ENCODE results near the gene CDH22. TPM values are rescaled to one million over a fixed set of nuclear protein-coding genes. Genes with fewer than 3 reads are reported as not detected.

The CDH22 gene
- total and polyA plus RNA-seq, 9 of the 15 experiments (the other 6 are each of a cell fraction or from before 2014, with no cell fraction given) = 0.07 to 0.08 TPM; not detected in 7

GRCh38 chr20:46207793-46208192 lies 100.5 kb downstream of the CDH22 start:
- TF ChIP-seq CEBPB (tag; IDR thresholded peaks at IDR 0.05) = peak; percentile 81
- TF ChIP-seq RBM25 (IDR thresholded peaks at IDR 0.05; ENCODE audit: low read depth, low read length, severe bottlenecking) = peak; percentile 46
- 0 out of 2 replicates have a peak, but pooled peaks have one; percentile 31 for TF ChIP-seq CEBPG (CRISPR knock-in tag; IDR thresholded peaks at IDR 0.05)
- TF ChIP-seq CEBPG (tag; conservative IDR thresholded peaks at IDR 0.05 in 1 of 2, IDR thresholded peaks at IDR 0.05 in 1 of 2) = no peak
- no peak for TF ChIP-seq CBX1 (IDR thresholded peaks at IDR 0.05; ENCODE audit: low read depth)
- POLR2A ChIA-PET = no interaction called here
- H3K36me3 ChIP-seq (ENCODE audit: control insufficient read depth, insufficient read depth, low read length) = no peaks in the 10 kb centered on the region
- no CpG with 5 or more reads among the region's 2 CpGs for whole genome bisulfite sequencing (ENCODE audit: insufficient coverage, low coverage, missing lambda C conversion rate)
- H3K27me3 ChIP-seq (ENCODE audit: control insufficient read depth in 2 of 2, insufficient read depth in 2 of 2, low read length in 2 of 2) = peaks cover 28 to 46% of the 10 kb centered on the region in 2 experiments
- H3K27ac ChIP-seq (ENCODE audit: extremely low read depth, low read depth, low read length) = no peak overlapping the region
- no peak for DNase-seq (ENCODE audit: extremely low read depth in 1 of 4, low spot score in 3 of 4)
- H3K4me1 ChIP-seq (replicated peaks in 1 of 2; ENCODE audit: control insufficient read depth in 2 of 2, insufficient read depth in 2 of 2, low read length in 2 of 2) = peaks cover 26 to 27% of the 10 kb centered on the region in 2 experiments
- H3K4me2 ChIP-seq (ENCODE audit: insufficient read depth, low read length) = no peak overlapping the region
- intact Hi-C loops (cut with micrococcal nuclease) = no loop called here
- H3K9me3 ChIP-seq (replicated peaks; ENCODE audit: control insufficient read depth, insufficient read depth, low read depth, low read length) = no peaks in the 10 kb centered on the region
- H3K79me2 ChIP-seq (ENCODE audit: control insufficient read depth, insufficient read depth, low read length) = no peaks in the 10 kb centered on the region
- CTCF ChIA-PET (ENCODE audit: low intra/inter-chr PET ratio) = no interaction called here
- no peak overlapping the region for H2AFZ ChIP-seq (ENCODE audit: low read depth, low read length)
- FAIRE-seq = no peak
- H3K4me3 ChIP-seq = no peak overlapping the region
- no peak overlapping the region for H3K9ac ChIP-seq (ENCODE audit: insufficient read depth in 1 of 2, low read depth in 2 of 2, low read length in 2 of 2)
- in situ Hi-C loops (cut with MboI) = no loop called here
- peaks cover 14% of the 10 kb centered on the region; the same call in 1 of the 2 replicates for H4K20me1 ChIP-seq (replicated peaks; ENCODE audit: control insufficient read depth, insufficient read depth, low read length)
- ATAC-seq = no peak
- no peaks in the 10 kb centered on the region for H3K9me1 ChIP-seq (ENCODE audit: control insufficient read depth, insufficient read depth, low read length)
- no TSS peak for BruUV-seq (replicated peaks)

GRCh38 chr20:46206992-46207549 lies 101.2 kb downstream of the CDH22 start:
- WGBS (ENCODE audit: insufficient coverage, low coverage, missing lambda C conversion rate) = 9% methylated on average over 3 of the region's 6 CpGs
- POLR2A ChIA-PET = interaction anchor here (0.5 to 1.6 kb wide), 6 partner anchors 13 to 61 kb away, joined by 3 read pairs; no protein-coding TSS in a partner anchor
- intact Hi-C loops (cut with micrococcal nuclease) = no loop called here
- no peaks in the 10 kb centered on the region for H3K9me3 ChIP-seq (replicated peaks; ENCODE audit: control insufficient read depth, insufficient read depth, low read depth, low read length)
- no peaks in the 10 kb centered on the region for H3K79me2 ChIP-seq (ENCODE audit: control insufficient read depth, insufficient read depth, low read length)
- H3K9ac ChIP-seq (ENCODE audit: insufficient read depth in 1 of 2, low read depth in 2 of 2, low read length in 2 of 2) = peak overlapping the region in 1 of 2 experiments; percentile 24; a peak in 1 of 4 replicates
- FAIRE-seq = no peak
- no TSS peak for BruUV-seq (replicated peaks)
- peaks cover 28 to 42% of the 10 kb centered on the region in 2 experiments for H3K27me3 ChIP-seq (ENCODE audit: control insufficient read depth in 2 of 2, insufficient read depth in 2 of 2, low read length in 2 of 2)
- H3K36me3 ChIP-seq (ENCODE audit: control insufficient read depth, insufficient read depth, low read length) = no peaks in the 10 kb centered on the region
- in situ Hi-C loops (cut with MboI) = no loop called here
- CTCF ChIA-PET (ENCODE audit: low intra/inter-chr PET ratio) = no interaction called here
- H3K4me2 ChIP-seq (ENCODE audit: insufficient read depth, low read length) = no peak overlapping the region
- TF ChIP-seq ZNF263 (CRISPR knock-in tag; IDR thresholded peaks at IDR 0.05; ENCODE audit: borderline replicate concordance) (peak; percentile 83), E2F4 (CRISPR knock-in tag; IDR thresholded peaks at IDR 0.05; ENCODE audit: low read depth) (no peak), CTCFL (IDR thresholded peaks at IDR 0.05; ENCODE audit: borderline replicate concordance, insufficient read depth, low read depth, low read length, poor library complexity, severe bottlenecking) (no peak), TFAP4 (CRISPR knock-in tag; IDR thresholded peaks at IDR 0.05; ENCODE audit: borderline replicate concordance) (no peak)
- H3K4me3 ChIP-seq = no peak overlapping the region
- peak overlapping the region; percentile 30; the same call in 1 of the 2 replicates for H2AFZ ChIP-seq (ENCODE audit: low read depth, low read length)
- H3K4me1 ChIP-seq (replicated peaks in 1 of 2; ENCODE audit: control insufficient read depth in 2 of 2, insufficient read depth in 2 of 2, low read length in 2 of 2) = peaks cover 26 to 27% of the 10 kb centered on the region in 2 experiments
- peaks cover 14% of the 10 kb centered on the region; the same call in 1 of the 2 replicates for H4K20me1 ChIP-seq (replicated peaks; ENCODE audit: control insufficient read depth, insufficient read depth, low read length)
- no peak for DNase-seq (ENCODE audit: extremely low read depth in 1 of 4, low spot score in 3 of 4)
- H3K27ac ChIP-seq (ENCODE audit: extremely low read depth, low read depth, low read length) = no peak overlapping the region
- H3K9me1 ChIP-seq (ENCODE audit: control insufficient read depth, insufficient read depth, low read length) = no peaks in the 10 kb centered on the region
- no peak for ATAC-seq
